CD4-positive, alpha-beta T cell treated with Interleukin-2 at 100 ng/mL for 4 hours (primary cell): ENCODE results near the gene CLDND1.
A peak's percentile ranks its signal among the peaks of the same experiment; 100 is the strongest.

ENCODE experiments used
- DNase-seq: peaks from one replicate; pipeline ENCODE4 v3.0.0-alpha.2; 2020; ENCODE audit warnings: low spot score

CLDND1 gene

DNA sequence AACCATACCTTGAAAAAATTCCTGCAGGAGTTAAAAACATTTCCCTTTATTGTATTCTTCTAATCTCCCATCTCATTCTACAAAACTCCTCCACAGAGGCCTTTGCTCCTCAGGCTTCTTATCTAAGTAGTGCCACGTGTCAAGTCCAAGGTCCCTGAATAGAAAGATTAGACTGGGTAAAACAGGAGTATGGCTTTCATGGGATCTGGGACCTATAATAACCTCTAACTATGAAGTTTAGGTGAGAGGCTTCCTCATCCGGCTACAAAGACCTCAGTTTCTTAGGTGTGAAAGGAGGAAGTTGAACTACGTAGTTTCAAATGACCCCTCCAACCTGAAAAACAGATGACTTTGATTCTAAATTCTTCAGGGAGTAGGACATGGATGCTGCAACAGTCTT lies 29.1 kb upstream of the CLDND1 start:
- DNase-seq = no peak

DNA sequence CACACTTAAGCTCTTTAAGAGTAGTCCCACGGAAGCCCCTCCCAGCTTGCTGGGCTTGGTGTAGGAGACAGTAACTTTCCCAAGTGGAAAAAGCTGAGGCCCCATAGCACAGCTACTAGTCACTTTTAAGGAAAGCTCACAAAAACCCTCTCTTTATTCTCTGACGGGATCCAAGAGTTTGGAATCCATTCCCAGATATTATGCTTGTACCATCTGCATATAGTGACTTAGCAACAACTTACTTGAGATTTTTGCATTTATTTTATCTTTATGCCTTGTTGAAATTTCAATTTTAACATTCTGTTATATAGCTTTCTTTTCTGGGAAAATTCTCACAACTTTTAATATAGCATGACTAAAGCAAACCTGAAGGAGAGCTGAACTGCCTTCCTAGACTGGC lies 28.5 kb upstream of the CLDND1 start:
- no peak for DNase-seq

DNA sequence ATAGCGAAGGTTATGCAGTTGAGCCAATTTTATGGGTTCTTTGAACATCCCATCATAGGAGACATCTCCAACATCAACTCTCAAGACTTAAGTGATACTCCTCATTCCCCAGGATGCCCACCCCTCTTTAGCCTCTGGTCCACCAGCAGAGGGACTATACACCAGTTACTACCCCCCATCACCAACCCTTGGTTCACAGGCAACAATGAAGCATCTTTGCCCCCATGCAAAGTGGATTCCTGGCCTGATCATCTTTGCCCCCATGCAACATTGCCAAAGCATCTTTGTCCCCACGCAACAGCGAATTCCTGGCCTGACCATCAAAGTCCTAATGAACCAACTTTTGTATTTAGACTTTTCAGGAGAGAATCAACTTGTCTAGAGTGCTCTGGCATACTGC lies 28.1 kb upstream of the CLDND1 start:
- no peak for DNase-seq

DNA sequence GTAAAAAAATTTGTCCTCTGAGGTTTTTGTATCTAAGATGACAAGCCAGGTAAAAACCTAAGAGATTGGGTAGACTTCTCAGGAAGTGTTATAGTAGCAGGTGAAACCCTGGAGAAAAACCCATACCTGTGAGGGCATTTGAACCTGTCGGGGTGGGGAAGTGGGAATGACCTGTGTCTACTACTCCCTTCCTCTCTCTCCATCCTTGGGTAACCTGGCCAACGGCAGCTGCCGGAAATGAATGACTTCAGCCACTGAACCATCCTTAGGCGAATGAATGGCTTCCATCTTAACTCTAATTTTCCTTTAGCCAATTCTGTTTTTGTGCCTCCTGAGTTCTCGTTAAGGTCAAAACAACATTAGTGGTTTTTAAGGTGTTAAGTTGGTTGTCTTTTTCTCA lies 25.8 kb upstream of the CLDND1 start:
- DNase-seq = no peak

DNA sequence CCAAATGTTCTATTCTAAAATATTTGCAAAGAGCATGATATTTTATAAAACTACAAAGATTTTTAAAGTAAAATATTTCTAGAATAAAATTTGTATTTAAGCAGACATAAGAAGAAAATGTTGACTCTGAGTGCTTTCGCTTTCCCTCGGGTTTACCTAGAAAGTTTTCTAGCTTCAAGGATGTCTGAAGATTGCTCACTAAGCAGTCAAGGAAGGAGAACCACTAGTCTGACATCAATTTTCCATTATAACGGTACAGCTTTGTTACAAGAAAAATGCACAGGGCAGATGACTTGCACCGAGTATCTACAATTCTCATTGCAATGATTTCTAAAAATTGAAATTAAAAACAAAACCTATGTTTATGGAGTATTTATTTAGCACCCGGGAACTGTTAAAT lies 23.2 kb upstream of the CLDND1 start:
- DNase-seq = peak; percentile 64

DNA sequence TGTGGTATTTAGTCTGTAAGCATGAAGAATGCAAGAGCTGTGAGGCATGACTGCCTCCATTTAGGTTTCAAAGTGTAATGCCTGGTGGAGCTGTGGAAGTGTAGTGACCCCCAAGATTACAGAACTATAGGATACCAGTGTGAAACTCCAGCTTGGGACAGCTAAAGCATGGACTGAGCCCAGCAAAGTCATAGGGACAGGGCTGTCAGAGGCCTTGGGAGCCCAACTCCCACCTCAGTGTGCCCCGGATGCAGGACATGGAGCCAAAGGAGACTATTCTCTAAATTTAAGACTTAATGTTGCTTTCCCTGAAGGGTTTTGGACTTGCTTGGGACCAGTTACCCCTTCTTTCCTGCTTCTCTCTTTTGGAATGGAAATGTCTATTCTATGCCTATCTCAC lies 19.9 kb upstream of the CLDND1 start:
- DNase-seq = no peak

DNA sequence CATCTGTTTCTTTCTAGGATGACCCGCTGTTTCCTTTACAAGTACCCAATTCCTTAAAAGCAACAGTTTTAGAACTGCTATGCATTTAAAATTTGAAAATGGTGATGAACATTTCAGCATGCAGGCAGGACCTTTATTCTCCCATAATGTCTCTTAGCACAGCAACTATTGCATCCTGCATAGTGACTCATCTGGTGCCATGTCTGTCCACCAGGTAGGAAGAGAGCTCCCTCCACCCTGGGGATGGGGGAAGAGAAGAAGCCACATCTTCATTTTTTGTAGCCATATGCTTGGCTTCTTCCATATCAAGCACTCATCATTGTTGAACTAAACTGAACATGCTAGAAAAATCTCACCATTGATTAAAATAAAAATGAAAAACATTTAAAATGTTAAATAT lies 19.0 kb upstream of the CLDND1 start:
- no peak for DNase-seq

DNA sequence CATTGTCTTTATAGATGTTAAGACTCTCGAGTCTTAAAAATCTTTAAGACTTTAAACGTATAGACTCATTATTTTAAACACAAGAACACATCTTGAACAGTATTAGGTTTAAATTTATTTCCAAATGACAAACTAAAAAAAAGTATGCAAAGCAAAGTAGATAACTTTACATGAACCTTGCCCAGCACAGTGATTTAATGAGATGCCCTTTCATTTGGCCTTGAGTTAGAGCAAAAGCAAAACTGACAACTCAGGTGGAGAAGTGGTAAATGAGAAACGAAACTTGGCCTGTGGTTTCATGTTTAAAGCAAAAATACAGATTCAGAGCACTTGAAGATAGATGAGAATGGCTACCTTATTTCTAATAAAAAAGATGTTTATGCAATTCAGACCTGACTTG lies 17.6 kb upstream of the CLDND1 start:
- peak; percentile 51 for DNase-seq

DNA sequence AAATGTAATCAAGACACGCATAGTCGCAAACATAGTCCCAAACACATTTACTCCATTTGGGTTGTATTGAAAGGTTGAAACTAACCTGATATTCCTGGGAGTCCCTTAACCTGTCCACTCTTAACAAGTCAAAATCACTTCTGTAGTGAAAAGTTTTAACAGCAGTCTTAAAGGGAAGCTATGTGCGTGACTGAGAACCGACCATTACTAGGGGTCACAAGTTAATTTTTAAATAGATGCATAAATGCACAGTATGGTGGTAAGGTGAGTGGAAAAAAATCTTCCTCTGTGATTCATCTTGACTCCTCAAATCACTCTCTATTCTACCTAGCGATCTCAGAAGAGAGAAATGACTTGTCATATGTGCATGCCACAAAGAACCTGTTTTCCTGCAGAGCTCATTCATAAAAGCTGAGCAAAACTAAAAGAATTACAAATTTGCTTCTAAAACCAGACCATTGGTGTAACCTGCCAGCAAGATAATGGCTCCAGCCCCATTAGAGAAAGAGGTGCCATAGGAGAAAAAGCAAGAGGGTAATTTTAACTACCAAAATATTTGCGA lies 13.8 kb upstream of the CLDND1 start:
- no peak for DNase-seq

DNA sequence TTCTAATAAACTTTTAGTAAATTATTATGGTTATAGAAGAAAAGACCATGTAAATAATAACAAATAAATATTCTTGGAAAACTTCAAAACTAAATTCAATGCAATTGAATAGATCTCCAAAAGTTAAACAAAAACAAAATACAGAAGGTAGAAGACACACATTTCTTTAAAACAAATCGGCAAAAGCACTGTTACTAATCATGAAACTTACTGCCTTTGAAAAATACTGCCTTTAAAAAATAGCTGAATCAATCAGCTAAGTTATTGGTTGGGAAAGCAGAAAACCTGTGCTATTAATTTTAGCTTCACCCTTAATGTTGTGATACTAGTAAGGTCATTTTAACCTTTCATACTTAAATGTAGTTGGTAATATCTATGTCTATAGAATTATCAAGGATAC lies 12.0 kb upstream of the CLDND1 start:
- DNase-seq = no peak

DNA sequence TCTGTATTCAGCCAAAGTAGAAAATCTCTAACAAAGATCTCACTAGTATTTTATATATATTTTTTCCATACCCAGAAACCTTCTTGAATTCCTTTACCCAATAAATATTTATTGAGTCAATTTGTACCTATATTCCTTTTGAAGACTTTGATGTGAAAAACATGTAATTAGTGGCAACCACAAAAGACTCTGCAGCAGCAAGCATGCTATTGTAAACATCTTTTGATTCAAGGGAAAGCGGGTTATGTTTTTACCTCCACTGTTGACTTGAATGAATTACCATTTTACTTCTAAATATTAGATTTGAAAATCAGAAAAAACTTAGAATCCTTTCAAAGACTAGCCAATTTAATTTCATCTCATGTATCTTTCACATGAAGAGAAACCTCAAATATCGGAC lies 11.5 kb upstream of the CLDND1 start:
- DNase-seq = no peak

DNA sequence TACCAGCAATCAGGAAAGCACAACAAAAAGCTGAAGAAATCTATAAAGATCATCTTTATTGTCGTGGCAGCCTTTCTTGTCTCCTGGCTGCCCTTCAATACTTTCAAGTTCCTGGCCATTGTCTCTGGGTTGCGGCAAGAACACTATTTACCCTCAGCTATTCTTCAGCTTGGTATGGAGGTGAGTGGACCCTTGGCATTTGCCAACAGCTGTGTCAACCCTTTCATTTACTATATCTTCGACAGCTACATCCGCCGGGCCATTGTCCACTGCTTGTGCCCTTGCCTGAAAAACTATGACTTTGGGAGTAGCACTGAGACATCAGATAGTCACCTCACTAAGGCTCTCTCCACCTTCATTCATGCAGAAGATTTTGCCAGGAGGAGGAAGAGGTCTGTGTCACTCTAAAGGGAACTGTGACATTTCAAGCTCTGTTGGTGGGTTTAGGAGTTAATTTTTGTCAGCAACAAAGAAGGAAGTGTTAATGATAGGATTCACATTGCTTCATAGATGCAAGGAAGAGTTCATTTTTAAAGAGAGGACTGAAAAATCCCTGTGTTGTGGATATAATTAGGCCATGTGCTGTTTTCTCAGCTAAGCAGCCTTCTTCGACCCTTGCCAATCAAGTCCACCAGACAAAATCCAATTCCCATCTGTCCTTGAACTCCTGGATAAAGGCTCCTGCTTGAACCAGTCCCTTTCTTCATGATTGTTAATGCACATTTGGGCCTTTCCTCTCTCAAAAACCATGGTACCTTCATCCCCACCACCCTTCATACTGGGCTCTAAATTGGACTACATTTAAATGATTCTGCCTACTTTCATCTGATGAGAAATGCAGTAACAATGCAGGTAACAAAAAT lies 10.2 kb upstream of the CLDND1 start:
- DNase-seq = no peak

DNA sequence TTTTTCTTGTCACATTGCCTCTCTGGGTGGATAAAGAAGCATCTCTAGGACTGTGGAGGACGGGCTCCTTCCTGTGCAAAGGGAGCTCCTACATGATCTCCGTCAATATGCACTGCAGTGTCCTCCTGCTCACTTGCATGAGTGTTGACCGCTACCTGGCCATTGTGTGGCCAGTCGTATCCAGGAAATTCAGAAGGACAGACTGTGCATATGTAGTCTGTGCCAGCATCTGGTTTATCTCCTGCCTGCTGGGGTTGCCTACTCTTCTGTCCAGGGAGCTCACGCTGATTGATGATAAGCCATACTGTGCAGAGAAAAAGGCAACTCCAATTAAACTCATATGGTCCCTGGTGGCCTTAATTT lies 9.6 kb upstream of the CLDND1 start:
- no peak for DNase-seq

DNA sequence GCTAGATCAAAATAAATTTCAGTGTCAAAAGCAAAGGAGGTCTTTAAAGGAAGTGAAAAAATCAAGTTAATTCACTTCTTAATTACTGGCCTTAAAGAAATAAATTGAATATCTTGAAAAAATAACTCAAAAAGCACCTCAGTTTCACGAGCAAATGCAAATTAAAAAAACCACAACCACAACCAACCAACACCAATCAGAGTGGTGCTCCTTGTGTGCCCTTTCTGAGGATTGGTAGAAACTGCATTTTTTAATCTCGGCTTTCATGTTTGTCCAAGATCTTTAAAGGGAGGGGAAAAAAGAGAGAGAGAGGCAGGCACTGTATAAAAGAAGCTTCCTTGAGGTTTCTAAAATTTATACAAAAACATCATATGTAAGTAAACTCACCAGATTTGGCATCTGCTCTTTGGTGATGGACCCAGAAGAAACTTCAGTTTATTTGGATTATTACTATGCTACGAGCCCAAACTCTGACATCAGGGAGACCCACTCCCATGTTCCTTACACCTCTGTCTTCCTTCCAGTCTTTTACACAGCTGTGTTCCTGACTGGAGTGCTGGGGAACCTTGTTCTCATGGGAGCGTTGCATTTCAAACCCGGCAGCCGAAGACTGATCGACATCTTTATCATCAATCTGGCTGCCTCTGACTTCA lies 9.0 kb upstream of the CLDND1 start, which contains the start of gene GPR15:
TSS of gene GPR15 (plus strand) at position 357 of the 653 bp plus-strand sequence. CDS start at position 413, 56 bp downstream.
- no peak for DNase-seq

DNA sequence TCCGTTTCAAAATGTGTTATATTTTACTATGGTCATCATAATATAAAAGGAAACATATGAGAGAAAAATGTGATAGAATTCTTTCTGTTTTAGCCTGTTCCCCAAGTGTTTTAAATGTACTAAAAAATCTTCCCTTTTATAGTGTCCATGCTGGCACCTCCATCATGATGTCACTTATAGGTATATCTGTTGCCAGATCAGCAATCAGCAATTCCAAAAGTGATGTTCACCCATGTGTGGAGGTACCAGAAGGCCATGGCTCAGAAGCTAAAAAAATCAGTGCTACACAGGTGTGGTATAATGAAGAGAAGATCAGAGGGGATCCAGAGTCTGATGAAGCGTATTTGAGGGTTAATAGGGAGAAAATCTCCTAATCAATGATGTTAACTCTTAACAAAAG lies 8.0 kb upstream of the CLDND1 start:
- no peak for DNase-seq

DNA sequence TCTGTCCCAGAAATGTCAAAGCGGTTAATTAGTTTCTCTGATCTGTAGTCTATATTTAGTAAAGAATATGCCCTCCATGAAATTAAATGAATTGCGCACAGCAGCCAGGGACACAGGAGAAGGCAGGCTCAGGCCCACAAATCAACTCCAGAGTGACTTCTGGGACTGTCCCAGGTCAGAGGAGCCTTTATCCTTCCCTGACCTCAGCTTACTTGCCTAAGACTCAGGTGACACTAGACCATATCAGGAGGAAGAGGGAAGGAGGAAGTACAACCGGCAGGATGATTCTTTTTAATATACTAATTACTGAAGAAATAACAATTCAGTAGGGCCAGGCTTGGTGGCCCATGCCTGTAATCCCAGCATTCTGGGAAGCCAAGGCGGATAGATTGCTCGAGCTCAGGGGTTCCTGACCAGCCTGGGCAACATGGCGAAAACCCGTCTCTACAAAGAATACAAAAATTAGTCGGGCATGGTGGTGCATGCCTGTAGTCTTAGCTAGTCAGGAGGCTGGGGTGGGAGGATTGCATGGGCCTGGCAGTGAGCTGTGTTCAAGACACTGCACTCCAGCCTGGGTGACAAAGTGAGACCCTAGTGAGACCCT lies 7.3 kb upstream of the CLDND1 start:
- DNase-seq = no peak

DNA sequence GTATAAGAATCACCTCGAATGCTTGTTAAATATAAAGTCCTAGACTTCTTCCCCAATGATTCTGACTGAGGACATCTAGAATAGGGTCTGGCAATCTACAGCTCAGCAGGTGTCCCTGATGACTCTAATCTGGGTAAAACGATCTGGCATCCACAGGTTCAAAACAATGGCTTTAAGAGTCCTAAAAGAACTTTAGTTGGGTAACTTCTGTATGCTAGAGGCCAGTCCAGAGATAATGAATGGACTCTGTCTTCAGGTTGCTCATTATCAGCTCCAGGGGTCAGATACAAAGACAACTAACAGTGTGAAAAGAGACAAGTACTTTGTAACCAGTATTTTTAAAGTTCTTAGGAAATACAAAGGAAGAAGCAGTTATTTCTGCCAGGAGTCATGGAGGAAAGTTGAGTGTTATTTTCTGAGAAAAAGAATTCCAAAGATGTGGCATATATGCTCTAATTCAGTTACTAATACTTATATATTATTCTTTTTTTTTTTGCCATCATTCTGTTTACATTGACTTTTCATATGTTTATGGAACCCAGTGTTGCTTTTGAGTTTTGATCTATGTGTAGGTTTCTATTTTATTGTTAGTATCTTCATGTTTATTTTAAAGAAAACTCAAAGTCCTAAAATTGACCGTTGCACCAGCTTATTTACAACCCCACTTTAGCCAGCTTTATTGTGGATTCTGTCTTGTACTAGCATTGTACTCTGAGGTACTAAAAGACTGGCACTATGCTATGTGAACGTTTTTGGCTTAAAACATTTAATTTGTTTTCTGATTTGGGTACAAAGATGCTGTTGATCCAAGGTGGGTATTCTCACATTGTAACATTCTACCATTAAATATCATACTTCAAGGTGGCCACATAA lies 6.0 kb upstream of the CLDND1 start:
- DNase-seq = no peak

DNA sequence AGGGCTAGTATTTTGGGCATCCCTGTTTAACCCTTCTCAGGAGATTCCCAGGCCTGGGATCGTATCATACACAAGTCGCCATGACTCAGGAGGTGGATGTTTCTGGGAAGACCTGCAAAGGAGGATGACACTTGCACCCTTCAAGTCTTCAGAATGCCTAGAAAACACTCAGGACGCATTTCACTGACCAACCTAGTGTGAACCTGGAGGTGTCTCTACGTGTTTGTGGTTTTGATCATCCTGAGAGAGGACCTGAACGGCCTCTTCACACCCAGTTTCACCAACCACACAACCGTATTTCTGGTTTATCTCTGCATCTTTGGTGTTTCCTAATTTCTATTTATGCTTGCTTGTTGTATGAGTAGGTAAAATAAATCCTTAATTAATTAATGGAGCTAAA lies 2.8 kb upstream of the CLDND1 start:
- peak; percentile 24 for DNase-seq

DNA sequence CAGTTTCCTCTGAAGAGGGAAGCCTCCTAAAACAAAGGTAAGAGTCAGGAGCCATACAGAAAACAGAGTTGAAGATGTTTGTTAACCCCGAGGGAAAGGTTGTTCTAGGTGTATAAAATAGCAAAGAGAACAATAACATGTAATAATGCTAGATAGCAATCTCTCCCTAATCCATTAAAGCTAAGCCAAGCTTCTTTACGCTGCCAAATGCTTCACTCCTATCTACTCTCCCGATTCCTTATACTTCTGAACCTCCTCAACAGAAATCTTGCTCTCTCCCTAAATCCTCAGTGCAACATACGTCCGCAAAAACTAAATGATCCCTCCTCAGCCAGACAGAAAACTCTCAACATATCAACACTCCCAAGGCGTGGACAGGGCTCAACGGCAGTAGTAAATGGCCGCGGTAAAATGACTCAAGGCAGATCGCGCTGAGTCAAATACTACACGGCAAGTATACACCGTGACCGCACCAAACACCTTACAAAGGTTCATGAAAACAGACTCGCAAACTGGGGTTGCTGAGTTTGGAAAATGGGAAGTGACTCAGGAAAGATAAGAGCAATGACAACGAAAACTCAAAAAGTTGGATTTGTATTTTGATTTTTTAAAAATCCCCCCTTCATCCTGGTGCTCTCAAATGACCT lies 682 bp downstream of the CLDND1 start:
- peak; percentile 71 for DNase-seq

DNA sequence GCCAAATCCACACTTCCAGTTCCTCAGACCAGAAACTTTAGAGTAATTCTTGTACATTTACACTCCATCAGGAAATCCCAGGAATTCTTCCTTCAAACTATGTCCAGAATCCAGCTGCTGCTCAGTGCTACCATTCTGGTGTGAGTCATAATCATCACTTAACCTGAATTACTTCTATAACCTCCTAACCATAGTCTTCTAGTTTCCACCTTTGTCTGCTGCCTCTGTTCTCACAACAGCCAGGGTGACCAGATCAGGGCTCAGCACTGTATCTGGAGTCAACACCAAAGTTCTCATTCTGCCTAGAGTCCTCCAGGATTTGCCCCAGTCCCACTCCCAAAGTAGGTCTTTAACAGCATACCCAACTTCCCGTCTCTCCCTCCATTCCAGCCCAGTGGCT lies 3.4 kb downstream of the CLDND1 start:
- DNase-seq = no peak

DNA sequence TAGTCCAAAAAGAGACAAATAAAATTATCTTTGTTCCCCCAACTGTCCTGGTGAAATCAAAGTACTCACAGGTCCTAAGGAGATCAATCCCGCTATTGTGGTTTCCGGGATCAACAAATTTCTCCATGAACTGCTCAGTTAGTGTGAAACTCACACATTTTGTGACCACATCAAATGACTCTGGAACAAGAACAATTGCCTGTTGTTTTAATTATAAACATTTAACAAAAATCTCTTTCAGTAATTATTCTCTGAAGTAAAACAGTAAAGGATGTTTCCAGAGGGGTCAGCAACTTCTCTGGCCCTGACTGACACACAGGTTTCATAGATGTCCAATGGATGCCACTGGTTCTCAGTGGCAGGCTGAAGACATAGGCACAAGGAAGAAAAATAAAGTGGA lies 3.9 kb downstream of the CLDND1 start:
- no peak for DNase-seq

DNA sequence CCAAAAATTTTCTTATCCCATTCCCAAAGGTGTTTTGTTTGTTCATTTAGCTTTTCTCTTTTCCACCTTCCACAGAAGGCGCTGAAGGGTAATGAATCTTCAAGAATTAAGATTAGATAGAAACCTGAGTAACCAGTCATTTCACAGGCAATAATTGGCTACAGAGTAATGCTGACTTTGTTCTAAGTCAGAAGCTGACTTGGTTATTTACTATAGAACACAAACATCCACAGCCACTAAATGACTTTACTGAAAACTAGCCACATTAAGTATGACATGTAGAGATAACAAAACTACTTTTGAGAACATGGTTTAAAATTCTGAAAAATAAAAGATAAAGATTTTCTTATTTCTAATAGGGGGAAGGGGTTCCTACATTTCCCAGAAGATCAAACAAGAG lies 7.8 kb downstream of the CLDND1 start:
- DNase-seq = no peak
